ENCODE data around the gene HEMGN.

Gene HEMGN

DNA sequence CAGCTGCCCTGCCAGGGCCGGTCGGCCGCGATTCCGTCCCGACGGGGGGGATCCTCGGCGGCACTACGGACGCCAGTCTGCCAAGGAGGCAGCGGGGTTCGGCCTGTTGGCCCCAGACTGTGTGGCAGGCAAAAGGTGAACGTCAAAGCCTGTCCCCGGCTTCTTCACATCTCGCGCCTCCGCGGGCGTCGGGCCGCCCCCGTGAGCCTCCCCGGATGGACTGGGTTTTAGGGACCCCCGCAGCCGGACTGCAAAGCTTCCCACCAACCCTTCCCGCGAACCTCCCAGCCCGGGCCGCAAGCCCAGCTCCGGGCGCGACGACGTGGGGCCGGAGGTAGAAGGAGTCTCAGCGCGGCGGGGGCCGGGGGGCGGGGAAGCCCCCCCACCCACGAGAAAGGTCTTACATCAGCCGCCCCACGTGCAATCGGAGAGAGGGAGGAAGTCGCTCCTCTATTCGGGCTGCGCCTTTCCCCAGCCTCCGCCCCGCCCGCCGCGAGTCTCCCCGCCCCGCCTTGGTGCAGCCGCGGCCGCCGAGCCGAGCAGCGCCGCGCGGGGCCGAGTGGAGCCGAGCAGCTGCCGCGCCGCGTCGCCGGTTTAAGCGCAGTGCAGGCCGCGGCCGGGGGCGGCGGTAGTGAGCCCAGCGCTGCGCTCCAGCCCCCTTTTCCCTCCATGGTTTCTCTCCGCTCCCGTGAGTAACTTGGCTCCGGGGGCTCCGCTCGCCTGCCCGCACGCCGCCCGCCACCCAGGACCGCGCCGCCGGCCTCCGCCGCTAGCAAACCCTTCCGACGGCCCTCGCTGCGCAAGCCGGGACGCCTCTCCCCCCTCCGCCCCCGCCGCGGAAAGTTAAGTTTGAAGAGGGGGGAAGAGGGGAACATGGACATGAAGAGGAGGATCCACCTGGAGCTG lies 45.0 kb upstream of the HEMGN start, which contains the start of gene ANP32B:
Gene ANP32B, plus strand, starts transcription at position 659 of the 906 bp plus-strand sequence. Its CDS starts 215 bp downstream, at position 874.
- peaks cover 6% of the 10 kb centered on the region for H3K79me1 ChIP-seq (ENCODE audit: low read length)
- H3K56ac ChIP-seq (ENCODE audit: low read length): peak within 1 kb of the TSS; percentile 100
- peak within 1 kb of the TSS; percentile 94 for H4K8ac ChIP-seq (ENCODE audit: low read depth, low read length)
- H3K4me3 ChIP-seq (ENCODE audit: low read length): peak within 1 kb of the TSS; percentile 94
- peak; percentile 96 for DNase-seq
- peak within 1 kb of the TSS; percentile 98 for H2BK120ac ChIP-seq (ENCODE audit: low read depth, low read length)
- H2BK5ac ChIP-seq (ENCODE audit: low read length): peak within 1 kb of the TSS; percentile 95
- H3K36me3 ChIP-seq (ENCODE audit: control insufficient read depth, insufficient read depth, low read length): no peaks in the 10 kb centered on the region
- H3K23ac ChIP-seq (ENCODE audit: low read length): peak within 1 kb of the TSS; percentile 98
- peak within 1 kb of the TSS; percentile 98 for H3K18ac ChIP-seq (ENCODE audit: low read length)
- no peak within 1 kb of the TSS for H4K5ac ChIP-seq (ENCODE audit: low read length)
- WGBS (ENCODE audit: extremely low coverage, insufficient coverage, low lambda C conversion rate): no CpG with 5 or more reads among the region's 105 CpGs
- peak within 1 kb of the TSS; percentile 99 for H3K27ac ChIP-seq (ENCODE audit: low read depth, low read length)
- peak within 1 kb of the TSS; percentile 80 for H3K4me2 ChIP-seq (ENCODE audit: low read length)
- peaks cover 6% of the 10 kb centered on the region for H3K4me1 ChIP-seq (ENCODE audit: control insufficient read depth, low read depth, low read length)
- H2BK15ac ChIP-seq (replicated peaks; ENCODE audit: low read depth): no peak within 1 kb of the TSS
- H3K79me2 ChIP-seq (ENCODE audit: control insufficient read depth, insufficient read depth, low read length): peaks cover 37% of the 10 kb centered on the region
- no peak within 1 kb of the TSS for H2AK5ac ChIP-seq (ENCODE audit: low read length)
- peak within 1 kb of the TSS; percentile 100 for H3K9ac ChIP-seq (ENCODE audit: low read length)
- H3K27me3 ChIP-seq (ENCODE audit: insufficient read depth, low read length, poor library complexity): peaks cover 26% of the 10 kb centered on the region
- peak within 1 kb of the TSS; percentile 94 for H3K4ac ChIP-seq (ENCODE audit: low read depth, low read length)

DNA sequence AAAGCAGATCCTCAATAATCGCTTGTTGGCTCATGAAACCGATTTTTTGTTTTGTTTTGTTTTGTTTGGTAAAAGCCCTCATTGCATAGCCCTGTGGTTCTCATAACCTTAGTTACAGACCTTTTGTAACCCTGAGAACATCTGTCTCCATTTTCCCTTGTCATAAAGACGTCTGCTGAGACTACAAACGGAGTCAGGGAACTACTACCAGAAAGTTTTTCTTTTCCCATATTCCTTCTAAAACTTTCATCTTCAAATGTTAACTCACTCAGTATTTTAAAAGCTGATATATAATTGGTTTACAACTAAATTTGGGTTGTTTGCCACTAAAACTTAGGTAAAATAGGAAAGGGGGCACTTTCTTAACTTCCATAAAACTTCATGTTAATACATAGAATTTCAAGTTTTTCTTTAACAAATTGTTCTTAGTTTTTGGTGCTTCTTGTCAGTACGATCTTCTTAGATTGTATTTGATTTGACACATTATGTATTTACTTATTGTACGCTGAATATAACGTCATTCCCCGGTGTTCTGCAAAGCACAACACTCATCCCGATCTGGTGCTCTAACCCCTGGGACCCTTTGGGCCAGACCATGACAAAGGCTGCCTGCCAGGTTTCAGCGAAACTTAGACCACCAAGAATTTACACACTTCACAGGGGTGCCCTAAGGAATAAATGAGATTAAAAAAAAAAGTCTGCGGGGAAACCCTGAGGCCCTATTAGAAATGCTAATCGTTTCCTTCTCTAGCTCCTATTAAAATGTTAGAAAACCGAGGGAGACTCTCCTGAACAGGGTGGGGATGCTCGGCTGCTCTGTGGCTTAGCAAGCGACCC lies 44.1 kb upstream of the HEMGN start:
- Histone ChIP-seq H3K56ac (ENCODE audit: low read length) (peak overlapping the region; percentile 92), H3K79me2 (ENCODE audit: control insufficient read depth, insufficient read depth, low read length) (peaks cover 30% of the 10 kb centered on the region), H2BK120ac (ENCODE audit: low read depth, low read length) (no peak overlapping the region), H3K9ac (ENCODE audit: low read length) (peak overlapping the region; percentile 85), H3K27ac (ENCODE audit: low read depth, low read length) (peak overlapping the region; percentile 82), H2BK5ac (ENCODE audit: low read length) (no peak overlapping the region), H3K4me1 (ENCODE audit: control insufficient read depth, low read depth, low read length) (peaks cover 6% of the 10 kb centered on the region), H2AK5ac (ENCODE audit: low read length) (no peak overlapping the region), H3K18ac (ENCODE audit: low read length) (peak overlapping the region; percentile 98), H3K79me1 (ENCODE audit: low read length) (peaks cover 4% of the 10 kb centered on the region), H4K5ac (ENCODE audit: low read length) (no peak overlapping the region), H2BK15ac (replicated peaks; ENCODE audit: low read depth) (no peak overlapping the region), H3K36me3 (ENCODE audit: control insufficient read depth, insufficient read depth, low read length) (no peaks in the 10 kb centered on the region), H3K4ac (ENCODE audit: low read depth, low read length) (peak overlapping the region; percentile 89), H3K4me3 (ENCODE audit: low read length) (peak overlapping the region; percentile 49), H4K8ac (ENCODE audit: low read depth, low read length) (peak overlapping the region; percentile 40), H3K4me2 (ENCODE audit: low read length) (peak overlapping the region; percentile 80), H3K23ac (ENCODE audit: low read length) (no peak overlapping the region), H3K27me3 (ENCODE audit: insufficient read depth, low read length, poor library complexity) (peaks cover 26% of the 10 kb centered on the region)
- WGBS (ENCODE audit: extremely low coverage, insufficient coverage, low lambda C conversion rate): no CpG with 5 or more reads among the region's 15 CpGs
- DNase-seq: no peak

DNA sequence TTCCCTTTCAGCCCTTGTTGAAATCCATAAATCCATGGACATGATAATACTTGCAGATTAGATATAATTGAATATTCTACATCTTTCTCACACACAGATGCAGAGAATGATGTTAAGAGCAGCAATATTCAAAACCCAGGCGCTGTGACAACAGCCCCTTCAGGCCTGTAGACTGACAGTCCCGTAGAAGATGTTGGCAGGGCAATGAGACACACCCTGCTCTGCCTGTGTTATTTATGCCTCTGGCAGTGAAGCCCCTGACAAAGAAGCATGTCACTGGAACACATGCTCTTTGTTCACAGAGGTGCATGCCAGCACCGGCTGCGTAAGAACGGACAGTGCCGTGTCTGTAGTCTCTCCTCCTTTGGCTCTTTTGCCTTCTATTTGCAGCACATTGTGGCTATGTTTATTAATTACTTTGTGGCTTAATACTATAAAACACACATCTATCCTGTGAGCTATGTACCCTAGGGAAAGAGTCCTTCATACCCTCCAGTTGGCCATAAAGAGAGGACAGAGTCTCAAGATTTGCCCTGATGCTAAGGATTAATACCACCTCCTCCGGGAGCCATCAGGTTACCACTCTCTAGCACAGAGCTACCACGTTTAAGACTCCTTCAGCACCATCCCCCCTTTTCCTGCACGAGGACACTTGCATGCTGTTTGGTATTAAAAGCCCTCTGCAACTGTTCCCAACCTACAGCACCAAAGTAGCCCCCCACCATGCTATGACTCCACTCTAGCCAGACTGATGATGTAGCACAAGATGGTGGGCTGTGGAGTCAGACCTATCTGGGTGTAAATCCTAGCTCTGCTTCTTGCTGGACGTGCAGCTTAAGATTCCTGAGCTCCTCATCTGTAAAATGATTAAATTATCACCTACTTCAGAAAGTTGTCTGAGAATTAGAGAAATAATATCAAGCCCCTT lies 43.2 kb upstream of the HEMGN start:
- H3K18ac ChIP-seq (ENCODE audit: low read length): no peak overlapping the region
- no peak overlapping the region for H3K4me2 ChIP-seq (ENCODE audit: low read length)
- no peak overlapping the region for H2BK120ac ChIP-seq (ENCODE audit: low read depth, low read length)
- no peak overlapping the region for H3K9ac ChIP-seq (ENCODE audit: low read length)
- H3K4ac ChIP-seq (ENCODE audit: low read depth, low read length): no peak overlapping the region
- H3K79me2 ChIP-seq (ENCODE audit: control insufficient read depth, insufficient read depth, low read length): peaks cover 21% of the 10 kb centered on the region
- no peak overlapping the region for H3K23ac ChIP-seq (ENCODE audit: low read length)
- H2BK15ac ChIP-seq (replicated peaks; ENCODE audit: low read depth): no peak overlapping the region
- no peak overlapping the region for H3K27ac ChIP-seq (ENCODE audit: low read depth, low read length)
- H4K8ac ChIP-seq (ENCODE audit: low read depth, low read length): no peak overlapping the region
- H3K4me1 ChIP-seq (ENCODE audit: control insufficient read depth, low read depth, low read length): peaks cover 2% of the 10 kb centered on the region
- H2BK5ac ChIP-seq (ENCODE audit: low read length): no peak overlapping the region
- H3K27me3 ChIP-seq (ENCODE audit: insufficient read depth, low read length, poor library complexity): peaks cover 26% of the 10 kb centered on the region
- H3K4me3 ChIP-seq (ENCODE audit: low read length): no peak overlapping the region
- no peak overlapping the region for H3K56ac ChIP-seq (ENCODE audit: low read length)
- H3K79me1 ChIP-seq (ENCODE audit: low read length): no peaks in the 10 kb centered on the region
- no peak overlapping the region for H2AK5ac ChIP-seq (ENCODE audit: low read length)
- H3K36me3 ChIP-seq (ENCODE audit: control insufficient read depth, insufficient read depth, low read length): no peaks in the 10 kb centered on the region
- WGBS (ENCODE audit: extremely low coverage, insufficient coverage, low lambda C conversion rate): no CpG with 5 or more reads among the region's 10 CpGs
- no peak overlapping the region for H4K5ac ChIP-seq (ENCODE audit: low read length)
- peak; percentile 19 for DNase-seq

GRCh38 chr9:97980479-97980803 lies 42.5 kb upstream of the HEMGN start:
- WGBS (ENCODE audit: extremely low coverage, insufficient coverage, low lambda C conversion rate): no CpG with 5 or more reads among the region's 4 CpGs
- peaks cover 14% of the 10 kb centered on the region for H3K79me2 ChIP-seq (ENCODE audit: control insufficient read depth, insufficient read depth, low read length)
- H3K4me1 ChIP-seq (ENCODE audit: control insufficient read depth, low read depth, low read length): no peaks in the 10 kb centered on the region
- H2BK5ac ChIP-seq (ENCODE audit: low read length): no peak overlapping the region
- H4K5ac ChIP-seq (ENCODE audit: low read length): no peak overlapping the region
- H2BK120ac ChIP-seq (ENCODE audit: low read depth, low read length): no peak overlapping the region
- DNase-seq: no peak
- H3K36me3 ChIP-seq (ENCODE audit: control insufficient read depth, insufficient read depth, low read length): no peaks in the 10 kb centered on the region
- no peak overlapping the region for H3K27ac ChIP-seq (ENCODE audit: low read depth, low read length)
- no peaks in the 10 kb centered on the region for H3K79me1 ChIP-seq (ENCODE audit: low read length)
- H2AK5ac ChIP-seq (ENCODE audit: low read length): no peak overlapping the region
- H3K9ac ChIP-seq (ENCODE audit: low read length): no peak overlapping the region
- no peak overlapping the region for H3K56ac ChIP-seq (ENCODE audit: low read length)
- no peak overlapping the region for H3K4ac ChIP-seq (ENCODE audit: low read depth, low read length)
- H3K23ac ChIP-seq (ENCODE audit: low read length): no peak overlapping the region
- H4K8ac ChIP-seq (ENCODE audit: low read depth, low read length): no peak overlapping the region
- peaks cover 26% of the 10 kb centered on the region for H3K27me3 ChIP-seq (ENCODE audit: insufficient read depth, low read length, poor library complexity)
- no peak overlapping the region for H3K4me2 ChIP-seq (ENCODE audit: low read length)
- no peak overlapping the region for H2BK15ac ChIP-seq (replicated peaks; ENCODE audit: low read depth)
- H3K4me3 ChIP-seq (ENCODE audit: low read length): no peak overlapping the region
- no peak overlapping the region for H3K18ac ChIP-seq (ENCODE audit: low read length)

- H3K4me2 ChIP-seq (ENCODE audit: low read length): no peak overlapping the region
- no peak overlapping the region for H3K18ac ChIP-seq (ENCODE audit: low read length)
- no peak overlapping the region for H3K56ac ChIP-seq (ENCODE audit: low read length)
- H3K23ac ChIP-seq (ENCODE audit: low read length): no peak overlapping the region
- WGBS (ENCODE audit: extremely low coverage, insufficient coverage, low lambda C conversion rate): no CpG with 5 or more reads among the region's 7 CpGs
- H4K5ac ChIP-seq (ENCODE audit: low read length): no peak overlapping the region
- no peak overlapping the region for H3K4me3 ChIP-seq (ENCODE audit: low read length)
- H3K79me2 ChIP-seq (ENCODE audit: control insufficient read depth, insufficient read depth, low read length): peaks cover 9% of the 10 kb centered on the region
- H4K8ac ChIP-seq (ENCODE audit: low read depth, low read length): no peak overlapping the region
- H2AK5ac ChIP-seq (ENCODE audit: low read length): no peak overlapping the region
- no peak for DNase-seq
- H3K9ac ChIP-seq (ENCODE audit: low read length): no peak overlapping the region
- H3K27me3 ChIP-seq (ENCODE audit: insufficient read depth, low read length, poor library complexity): peaks cover 26% of the 10 kb centered on the region
- no peaks in the 10 kb centered on the region for H3K4me1 ChIP-seq (ENCODE audit: control insufficient read depth, low read depth, low read length)
- H3K27ac ChIP-seq (ENCODE audit: low read depth, low read length): no peak overlapping the region
- no peaks in the 10 kb centered on the region for H3K36me3 ChIP-seq (ENCODE audit: control insufficient read depth, insufficient read depth, low read length)
- no peak overlapping the region for H3K4ac ChIP-seq (ENCODE audit: low read depth, low read length)
- H2BK120ac ChIP-seq (ENCODE audit: low read depth, low read length): no peak overlapping the region
- no peaks in the 10 kb centered on the region for H3K79me1 ChIP-seq (ENCODE audit: low read length)
- no peak overlapping the region for H2BK5ac ChIP-seq (ENCODE audit: low read length)
- no peak overlapping the region for H2BK15ac ChIP-seq (replicated peaks; ENCODE audit: low read depth)
These were observed 42.0 kb upstream of the HEMGN start for GRCh38 chr9:97979788-97980478.
